RWPE1 (cell line): ENCODE measurements around the gene NADK2.

Experiments used
- CTCF ChIA-PET: fragments of 350-600 bp; sonication (Branson Sonifier 250); formaldehyde crosslinking; extraction: SDS; loops from one replicate; lab custom pipeline; 2021; lab: Yijun Ruan, JAX
- POLR2A ChIA-PET: fragments of 400-600 bp; formaldehyde crosslinking; extraction: SDS; loops from one replicate; lab custom pipeline; 2020; ENCODE audit warnings: antibody characterized with exemption; ENCODE audit not compliant: low non-redundant PET; lab: Yijun Ruan, JAX
- DNase-seq: peaks from one replicate; pipeline ENCODE4 v3.0.0; 2012; ENCODE audit warnings: low spot score
- H3K27ac ChIP-seq: fragments of 450-650 bp; 2 replicates; pipeline ENCODE4 v1.5.1; 2017
- CTCF ChIP-seq: fragments of 450-650 bp; conservative IDR thresholded peaks from 2 replicates; pipeline ENCODE4 v1.5.1; 2017; ENCODE audit warnings: low read depth, mild to moderate bottlenecking

Gene NADK2

GRCh38 chr5:36156121-36156601 lies 85.6 kb downstream of the NADK2 start:
- peak; percentile 88 for DNase-seq
- CTCF ChIA-PET = no interaction called here

GRCh38 chr5:36155291-36155690 lies 86.4 kb downstream of the NADK2 start:
- no peak overlapping the region for H3K27ac ChIP-seq
- ChIA-PET POLR2A (no interaction called here), CTCF (no interaction called here)
- no peak for TF ChIP-seq CTCF
- no peak for DNase-seq

More at GRCh38 chr5:36156121-36156601, 85.6 kb downstream of the NADK2 start:
- POLR2A ChIA-PET = no interaction called here
- peak overlapping the region; percentile 75 for H3K27ac ChIP-seq
- TF ChIP-seq CTCF = no peak

GRCh38 chr5:36153726-36154125 lies 88.0 kb downstream of the NADK2 start:
- no peak for TF ChIP-seq CTCF
- ChIA-PET POLR2A (no interaction called here), CTCF (interaction anchor here (0.6 kb wide), 1 partner anchor 150 kb away, joined by 3 read pairs; no protein-coding TSS in a partner anchor)
- DNase-seq = no peak
- no peak overlapping the region for H3K27ac ChIP-seq

GRCh38 chr5:36153298-36153677 lies 88.4 kb downstream of the NADK2 start:
- POLR2A ChIA-PET = no interaction called here
- CTCF ChIA-PET = interaction anchor here (0.6 to 0.7 kb wide), 2 partner anchors 150 to 543 kb away, joined by 3 read pairs; no protein-coding TSS in a partner anchor
- no peak overlapping the region for H3K27ac ChIP-seq
- no peak for TF ChIP-seq CTCF
- DNase-seq = no peak

- H3K27ac ChIP-seq = peak overlapping the region; percentile 75
- POLR2A ChIA-PET = no interaction called here
- TF ChIP-seq CTCF = no peak
- CTCF ChIA-PET = interaction anchor here (0.6 to 1.3 kb wide), 4 partner anchors 20 to 543 kb away, joined by 3 to 4 read pairs (median 4); no protein-coding TSS in a partner anchor
- peak; percentile 17 for DNase-seq
Measured at GRCh38 chr5:36152324-36153297, 89.1 kb downstream of the NADK2 start.
